NT2/D1 (cell line): ENCODE results near the gene SRP54.

ENCODE experiments used
- SUZ12 ChIP-seq: IDR thresholded peaks from 2 replicates; pipeline ENCODE4 v1.6.1; 2011; ENCODE audit not compliant: insufficient read length, insufficient read depth; ENCODE audit errors: extremely low read depth
- ZNF274 ChIP-seq: IDR thresholded peaks from 2 replicates; pipeline ENCODE4 v1.6.1; 2011; ENCODE audit warnings: mild to moderate bottlenecking, low read depth, low read length

- TF ChIP-seq SUZ12 (no peak), ZNF274 (no peak)
Measured at GRCh38 chr14:35073486-35073885, 90.7 kb downstream of the SRP54 start.
